ENCODE data around the gene APBB2.

- TF ChIP-seq CTCF (IDR thresholded peaks at IDR 0.05; ENCODE audit: low read depth, low read length, poor library complexity, severe bottlenecking) (no peak), EZH2phosphoT487 (IDR thresholded peaks at IDR 0.05; ENCODE audit: borderline replicate concordance, low read length) (no peak)
Measured at GRCh38 chr4:41108481-41108880, 105.9 kb downstream of the APBB2 start.

Measured in DOHH2 (cell line).